SK-N-MC (cell line): ENCODE data around the gene MKRN3.

Source experiments
- DNase-seq: peaks from one replicate; pipeline ENCODE4 v3.0.0-alpha.2; 2011; ENCODE audit warnings: low read depth, low spot score
- H3K27ac ChIP-seq: fragments of 200-600 bp; sonication (generic); 2 replicates; pipeline ENCODE4 v1.5.1; 2016; ENCODE audit warnings: mixed run types
- H3K36me3 ChIP-seq: fragments of 200-600 bp; sonication (generic); 2 replicates; pipeline ENCODE4 v1.6.1; 2017; ENCODE audit warnings: antibody characterized with exemption, low read length, mixed read lengths; ENCODE audit not compliant: insufficient read depth
- H3K4me3 ChIP-seq: fragments of 200-600 bp; sonication (generic); 2 replicates; pipeline ENCODE4 v1.5.1; 2016
- H3K9ac ChIP-seq: fragments of 200-600 bp; sonication (generic); 2 replicates; pipeline ENCODE4 v1.8.0; 2017; ENCODE audit warnings: mixed run types, mixed read lengths; ENCODE audit not compliant: insufficient read length
- H3K9me3 ChIP-seq: fragments of 200-600 bp; sonication (generic); 2 replicates; pipeline ENCODE4 v1.6.1; 2017; ENCODE audit warnings: low read depth, mild to moderate bottlenecking, antibody characterized with exemption, low read length, moderate library complexity, mixed read lengths
- EZH2 ChIP-seq: fragments of 200-600 bp; sonication (generic); IDR thresholded peaks from one replicate; pipeline ENCODE4 v1.6.1; 2017; ENCODE audit warnings: antibody characterized with exemption
- FOXP2 ChIP-seq: optimal IDR thresholded peaks from 2 replicates; pipeline ENCODE3; 2011; ENCODE audit warnings: mild to moderate bottlenecking, moderate library complexity; ENCODE audit not compliant: insufficient read depth; ENCODE audit errors: extremely low read length, control extremely low read depth
- POLR2AphosphoS5 ChIP-seq: IDR thresholded peaks from 2 replicates; pipeline ENCODE4 v1.6.1; 2012; ENCODE audit warnings: mild to moderate bottlenecking, low read depth, low read length, borderline replicate concordance

The MKRN3 gene

DNA sequence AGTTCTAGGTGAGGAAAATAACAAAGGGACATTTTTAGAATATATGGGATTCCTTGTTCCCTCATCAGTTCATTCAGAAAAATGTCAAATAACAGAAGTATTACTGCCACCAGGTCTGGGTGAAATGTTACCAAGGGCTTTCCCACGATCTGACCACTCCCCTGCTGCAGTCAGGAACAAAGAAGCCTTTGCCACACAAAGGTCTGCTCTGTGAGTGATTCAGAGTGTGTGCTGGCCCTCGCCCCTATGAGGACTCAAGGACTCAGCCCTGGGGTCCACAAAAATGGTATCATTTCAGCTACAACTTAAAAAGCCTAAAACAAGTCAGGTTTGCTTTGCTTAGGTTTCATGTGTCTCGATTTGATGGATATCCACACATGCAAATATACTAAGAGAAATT, 5.0 kb downstream of the MKRN3 start:
- no peak for TF ChIP-seq EZH2
- TF ChIP-seq POLR2AphosphoS5: no peak
- no peaks in the 10 kb centered on the region for H3K36me3 ChIP-seq
- no peaks in the 10 kb centered on the region for H3K9me3 ChIP-seq
- H3K27ac ChIP-seq: no peak overlapping the region
- no peak overlapping the region for H3K9ac ChIP-seq
- no peak overlapping the region for H3K4me3 ChIP-seq
- DNase-seq: no peak

DNA sequence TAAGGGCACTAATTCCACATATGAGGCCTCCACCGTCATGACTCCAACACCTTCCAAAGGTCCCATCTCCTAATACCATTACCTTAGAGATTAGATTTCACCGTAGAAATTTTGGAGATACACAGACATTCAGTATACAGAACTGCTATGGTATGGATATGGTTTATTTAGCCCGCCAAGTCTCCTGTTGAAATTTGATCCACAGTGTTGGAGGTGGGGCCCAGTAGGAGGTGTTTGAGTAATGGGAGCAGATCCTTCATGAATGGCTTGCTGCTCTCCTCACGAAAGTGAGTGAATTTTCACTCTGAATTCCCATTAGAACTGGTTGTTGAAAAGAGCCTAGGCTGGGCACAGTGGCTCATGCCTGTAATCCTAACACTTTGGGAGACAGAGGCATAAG, 7.4 kb downstream of the MKRN3 start:
- Histone ChIP-seq H3K9me3 (no peaks in the 10 kb centered on the region), H3K4me3 (no peak overlapping the region), H3K9ac (no peak overlapping the region), H3K27ac (no peak overlapping the region), H3K36me3 (no peaks in the 10 kb centered on the region)
- TF ChIP-seq POLR2AphosphoS5 (no peak), FOXP2 (no peak), EZH2 (no peak)
- no peak for DNase-seq

DNA sequence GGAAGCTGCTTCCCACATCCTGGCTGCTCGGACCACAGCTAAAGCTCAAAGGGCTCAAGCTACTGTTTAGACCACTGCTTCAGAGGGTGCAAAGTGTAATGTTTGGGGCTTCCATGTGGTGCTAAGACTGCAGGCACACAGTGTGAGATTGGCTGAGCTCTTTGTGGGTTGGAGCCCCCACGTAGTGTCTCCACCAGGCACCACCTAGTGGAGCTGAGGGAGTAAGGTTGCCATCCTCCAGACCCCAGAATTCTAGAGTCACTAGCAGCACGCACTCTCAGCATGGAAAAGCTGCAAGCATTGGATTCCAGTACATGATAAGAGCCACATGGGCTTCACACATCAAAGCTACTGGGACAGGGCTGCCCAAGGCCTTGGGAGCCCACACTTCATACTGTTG, 9.3 kb downstream of the MKRN3 start:
- Histone ChIP-seq H3K27ac (no peak overlapping the region), H3K4me3 (no peak overlapping the region), H3K9me3 (no peaks in the 10 kb centered on the region), H3K36me3 (no peaks in the 10 kb centered on the region), H3K9ac (no peak overlapping the region)
- no peak for TF ChIP-seq POLR2AphosphoS5
- DNase-seq: no peak

DNA sequence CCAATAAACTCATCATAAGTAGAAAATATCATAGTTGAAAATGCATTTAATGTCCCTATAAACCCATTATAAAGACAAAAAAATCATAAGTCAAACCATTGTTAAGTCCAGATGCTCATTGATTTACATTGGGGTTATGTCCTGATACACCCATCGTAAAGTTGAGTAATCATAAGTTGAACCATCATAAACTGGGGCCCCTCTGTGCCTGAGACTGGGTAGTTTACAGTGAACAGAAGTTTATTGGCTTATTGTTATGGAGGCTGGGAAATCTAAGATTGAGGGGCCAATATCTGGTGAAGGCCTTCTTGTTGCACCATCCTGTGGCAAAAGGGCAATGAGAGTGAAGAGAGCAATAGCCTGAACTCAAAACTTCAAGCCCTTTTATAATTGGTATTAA, 10.6 kb downstream of the MKRN3 start:
- H3K9me3 ChIP-seq: no peaks in the 10 kb centered on the region
- H3K36me3 ChIP-seq: no peaks in the 10 kb centered on the region
- H3K4me3 ChIP-seq: no peak overlapping the region
- H3K9ac ChIP-seq: no peak overlapping the region
- no peak for DNase-seq
- H3K27ac ChIP-seq: no peak overlapping the region
- TF ChIP-seq FOXP2: no peak
- TF ChIP-seq EZH2: no peak
- TF ChIP-seq POLR2AphosphoS5: no peak

DNA sequence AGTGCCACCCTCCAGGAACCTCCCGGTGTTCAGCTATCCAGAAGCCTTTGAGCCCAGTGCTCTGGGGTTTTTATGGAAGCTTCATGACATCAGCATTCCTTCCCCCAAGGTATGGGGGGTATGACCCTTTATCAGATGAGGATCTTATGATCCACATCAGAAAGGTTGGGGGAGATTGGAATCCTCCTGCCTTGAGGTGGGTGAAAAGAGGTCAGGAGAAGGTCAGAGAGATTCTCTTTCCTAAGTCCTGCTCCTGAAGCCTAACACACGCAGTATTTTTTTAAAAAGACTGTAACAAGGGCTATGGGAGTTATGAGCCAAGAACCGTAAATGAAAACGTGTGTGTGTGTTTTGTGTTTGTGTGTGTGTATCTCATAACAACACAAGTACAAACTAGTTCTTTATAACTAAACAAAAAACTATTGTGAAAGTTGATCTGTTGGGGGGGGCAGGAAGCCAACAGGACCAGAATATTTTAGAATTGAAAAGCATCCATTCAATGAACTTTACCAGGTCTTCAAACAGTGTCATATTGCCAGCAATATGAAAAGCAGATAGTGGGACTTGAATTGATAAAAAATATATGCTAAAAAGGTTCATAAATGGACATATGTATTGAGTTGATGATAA, 13.2 kb downstream of the MKRN3 start:
- Histone ChIP-seq H3K9me3 (no peaks in the 10 kb centered on the region), H3K4me3 (no peak overlapping the region), H3K9ac (no peak overlapping the region), H3K27ac (no peak overlapping the region), H3K36me3 (no peaks in the 10 kb centered on the region)
- TF ChIP-seq POLR2AphosphoS5 (no peak), FOXP2 (no peak)
- no peak for DNase-seq

DNA sequence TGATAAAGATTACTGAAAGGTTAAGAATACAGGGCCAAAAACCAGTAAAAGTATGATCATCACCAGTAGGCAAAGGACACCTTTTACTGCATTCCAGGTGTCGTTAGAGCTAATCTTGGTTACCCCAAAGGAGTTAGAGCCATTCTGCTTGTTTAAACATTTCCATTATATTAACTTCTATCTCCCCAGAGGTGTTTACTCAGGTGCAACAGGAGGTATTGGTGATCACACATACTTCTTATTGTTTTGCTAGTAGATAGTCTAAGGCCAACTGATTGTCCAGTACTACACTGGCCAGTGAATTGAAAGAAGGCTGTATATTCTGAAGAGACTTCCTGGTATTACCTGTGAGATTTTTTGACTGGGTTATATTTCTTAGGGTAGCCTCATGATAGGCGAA, 22.8 kb downstream of the MKRN3 start:
- H3K4me3 ChIP-seq: no peak overlapping the region
- no peak for DNase-seq
- H3K27ac ChIP-seq: no peak overlapping the region
- no peak overlapping the region for H3K9ac ChIP-seq
- H3K36me3 ChIP-seq: no peaks in the 10 kb centered on the region
- H3K9me3 ChIP-seq: no peaks in the 10 kb centered on the region
- TF ChIP-seq FOXP2: no peak
- TF ChIP-seq POLR2AphosphoS5: no peak
- no peak for TF ChIP-seq EZH2

DNA sequence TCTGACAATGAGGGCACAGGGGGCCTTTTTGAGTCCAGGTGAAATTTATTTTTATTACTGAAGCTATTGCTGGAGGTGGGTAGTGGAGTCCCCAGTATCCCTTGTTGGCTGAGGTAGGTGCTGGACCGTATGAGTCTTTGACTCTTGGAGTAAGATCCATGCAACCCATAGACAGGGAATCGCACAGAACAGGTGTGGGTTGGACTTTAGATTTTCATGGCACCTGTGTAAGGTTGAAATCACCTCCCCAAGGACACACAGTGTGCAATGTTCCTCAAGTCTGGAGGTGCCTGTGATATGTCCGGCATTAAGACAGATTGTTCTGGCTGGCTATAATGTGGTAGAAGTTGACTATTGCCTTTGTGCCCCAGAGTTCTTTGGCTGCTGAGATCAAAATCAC, 23.5 kb downstream of the MKRN3 start:
- no peak for DNase-seq
- H3K27ac ChIP-seq: no peak overlapping the region
- no peak overlapping the region for H3K4me3 ChIP-seq
- no peak overlapping the region for H3K9ac ChIP-seq
- no peaks in the 10 kb centered on the region for H3K36me3 ChIP-seq
- TF ChIP-seq EZH2 (no peak), FOXP2 (no peak), POLR2AphosphoS5 (no peak)
- H3K9me3 ChIP-seq: no peaks in the 10 kb centered on the region

DNA sequence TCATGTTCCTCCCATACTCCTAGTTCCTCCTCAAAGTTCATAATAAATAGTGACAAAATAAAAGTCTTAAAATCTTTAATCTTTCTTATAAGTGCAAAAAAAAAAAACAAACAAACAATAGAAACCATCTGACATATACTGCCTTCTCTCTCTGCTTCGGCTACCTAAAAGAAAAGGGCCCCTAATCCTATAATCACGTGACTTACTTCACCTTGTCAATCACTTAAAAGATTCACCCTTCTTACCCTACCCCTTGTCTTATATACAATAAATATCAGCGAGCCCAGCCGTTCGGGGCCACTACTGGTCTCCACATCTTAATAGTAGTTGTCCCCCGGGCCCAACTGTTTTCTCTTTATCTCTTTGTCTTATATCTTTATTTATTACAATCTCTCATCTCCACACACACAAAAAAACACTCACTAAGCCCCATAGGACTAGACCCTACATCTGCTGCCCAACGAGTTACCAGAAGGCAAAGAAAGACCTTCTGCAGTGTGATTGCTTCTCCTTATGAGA, 28.8 kb downstream of the MKRN3 start:
- H3K4me3 ChIP-seq: no peak overlapping the region
- H3K27ac ChIP-seq: no peak overlapping the region
- H3K36me3 ChIP-seq: no peaks in the 10 kb centered on the region
- no peak for DNase-seq
- no peak for TF ChIP-seq POLR2AphosphoS5
- no peak for TF ChIP-seq EZH2
- no peak for TF ChIP-seq FOXP2
- no peaks in the 10 kb centered on the region for H3K9me3 ChIP-seq
- H3K9ac ChIP-seq: no peak overlapping the region

DNA sequence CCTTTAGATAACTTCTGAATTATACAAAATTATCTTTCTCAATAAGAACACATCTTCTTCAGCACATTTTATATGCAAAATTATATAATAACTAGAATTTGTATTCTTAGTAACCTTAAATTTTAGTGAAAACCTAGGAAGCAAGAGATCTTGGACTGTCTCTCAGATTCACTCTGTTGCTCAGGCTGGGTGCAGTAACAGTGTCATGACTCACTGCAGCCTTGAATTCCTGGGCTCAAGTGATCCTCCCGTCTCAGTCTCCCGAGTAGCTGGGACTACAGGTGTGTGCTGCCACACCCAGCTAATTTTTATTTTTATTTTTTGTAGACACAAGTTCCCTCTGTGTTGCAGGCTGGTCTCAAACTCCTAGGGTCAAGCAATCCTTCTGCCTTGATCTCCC, 29.9 kb downstream of the MKRN3 start:
- Histone ChIP-seq H3K36me3 (no peaks in the 10 kb centered on the region), H3K4me3 (no peak overlapping the region), H3K27ac (no peak overlapping the region), H3K9ac (no peak overlapping the region), H3K9me3 (no peaks in the 10 kb centered on the region)
- no peak for TF ChIP-seq POLR2AphosphoS5
- DNase-seq: no peak
